Calu3 (cell line): Measurements from ENCODE around the gene MRPL16. TPM values are rescaled to one million over a fixed set of nuclear protein-coding genes. Genes with fewer than 3 reads are reported as not detected.
A peak's percentile ranks its signal among the peaks of the same experiment; 100 is the strongest.

Source experiments
- BruUV-seq: library from RNA; stranded (reverse); fragments of 400-500 nt; replicated peaks from 2 replicates; lab custom pipeline; 2021; lab: Mats Ljungman, UMichigan
- CTCF ChIA-PET: fragments of 300-600 bp; sonication (Branson Sonifier 250); formaldehyde crosslinking; loops from one replicate; lab custom pipeline; 2022; ENCODE audit warnings: antibody characterized with exemption; lab: Charles Lee
- DNase-seq: peaks from one replicate; pipeline ENCODE4 v3.0.0; 2022
- H3K27ac Mint-ChIP-seq: one replicate; pipeline ENCODE4 v1.8.0; 2022; ENCODE audit warnings: mixed read lengths; ENCODE audit not compliant: unreplicated experiment
- H3K27me3 Mint-ChIP-seq: one replicate; pipeline ENCODE4 v1.8.0; 2022; ENCODE audit warnings: mixed read lengths; ENCODE audit not compliant: unreplicated experiment
- H3K36me3 Mint-ChIP-seq: one replicate; pipeline ENCODE4 v1.8.0; 2022; ENCODE audit warnings: mild to moderate bottlenecking, moderate library complexity, mixed read lengths; ENCODE audit not compliant: insufficient read depth, unreplicated experiment
- H3K4me1 Mint-ChIP-seq: one replicate; pipeline ENCODE4 v1.8.0; 2022; ENCODE audit warnings: mild to moderate bottlenecking, low read depth, mixed read lengths; ENCODE audit not compliant: unreplicated experiment
- H3K4me3 Mint-ChIP-seq: one replicate; pipeline ENCODE4 v1.8.0; 2022; ENCODE audit warnings: mild to moderate bottlenecking, low read depth, moderate library complexity, mixed read lengths; ENCODE audit not compliant: unreplicated experiment
- H3K9me3 Mint-ChIP-seq: one replicate; pipeline ENCODE4 v1.8.0; 2022; ENCODE audit warnings: low read depth, mixed read lengths; ENCODE audit not compliant: unreplicated experiment
- intact Hi-C: fragments of 100-400 bp; cut with micrococcal nuclease; formaldehyde crosslinking; loops from one replicate; pipeline ENCODE4 v1.10.0; 2022; ENCODE audit not compliant: unreplicated experiment
- total RNA-seq: library from RNA; stranded (reverse); gene quantifications from 2 replicates; pipeline ENCODE4 v1.2.3, GENCODE V29; 2022
- TF ChIP-seq, protein P1 (sequence below): fragments of 200-600 bp; IDR thresholded peaks from one replicate; pipeline ENCODE4 v1.8.0; 2022; ENCODE audit warnings: antibody characterized with exemption; ENCODE audit not compliant: unreplicated experiment

Gene MRPL16
- total RNA-seq, 1 experiment from 2014 or later = 49.8 TPM

DNA sequence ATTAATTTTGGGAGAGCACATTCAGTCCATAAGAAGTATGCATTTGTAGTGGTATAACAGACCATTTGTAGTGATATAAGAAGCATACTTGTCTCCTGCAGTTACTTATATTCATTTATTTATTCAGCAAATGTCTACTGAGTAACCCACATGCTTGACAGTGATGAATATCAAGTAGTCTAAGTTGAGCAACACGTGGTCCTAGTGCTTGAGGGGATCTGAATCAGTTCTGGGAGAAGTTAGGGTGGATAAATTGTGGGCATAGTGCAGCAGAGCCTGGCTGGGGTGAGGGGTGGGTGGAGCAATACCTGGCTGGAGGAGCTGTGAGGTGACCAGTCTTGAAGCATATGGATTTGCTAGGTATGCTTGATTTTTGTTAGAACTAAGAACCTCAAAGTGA lies 31.1 kb downstream of the MRPL16 start:
- CTCF ChIA-PET = no interaction called here
- intact Hi-C loops = no loop called here
- no peak overlapping the region for H3K4me3 Mint-ChIP-seq
- no peak for DNase-seq
- H3K4me1 Mint-ChIP-seq = peaks cover 60% of the 10 kb centered on the region
- H3K27ac Mint-ChIP-seq = no peak overlapping the region
- peaks cover 4% of the 10 kb centered on the region for H3K9me3 Mint-ChIP-seq
- TF ChIP-seq, protein P1, sequence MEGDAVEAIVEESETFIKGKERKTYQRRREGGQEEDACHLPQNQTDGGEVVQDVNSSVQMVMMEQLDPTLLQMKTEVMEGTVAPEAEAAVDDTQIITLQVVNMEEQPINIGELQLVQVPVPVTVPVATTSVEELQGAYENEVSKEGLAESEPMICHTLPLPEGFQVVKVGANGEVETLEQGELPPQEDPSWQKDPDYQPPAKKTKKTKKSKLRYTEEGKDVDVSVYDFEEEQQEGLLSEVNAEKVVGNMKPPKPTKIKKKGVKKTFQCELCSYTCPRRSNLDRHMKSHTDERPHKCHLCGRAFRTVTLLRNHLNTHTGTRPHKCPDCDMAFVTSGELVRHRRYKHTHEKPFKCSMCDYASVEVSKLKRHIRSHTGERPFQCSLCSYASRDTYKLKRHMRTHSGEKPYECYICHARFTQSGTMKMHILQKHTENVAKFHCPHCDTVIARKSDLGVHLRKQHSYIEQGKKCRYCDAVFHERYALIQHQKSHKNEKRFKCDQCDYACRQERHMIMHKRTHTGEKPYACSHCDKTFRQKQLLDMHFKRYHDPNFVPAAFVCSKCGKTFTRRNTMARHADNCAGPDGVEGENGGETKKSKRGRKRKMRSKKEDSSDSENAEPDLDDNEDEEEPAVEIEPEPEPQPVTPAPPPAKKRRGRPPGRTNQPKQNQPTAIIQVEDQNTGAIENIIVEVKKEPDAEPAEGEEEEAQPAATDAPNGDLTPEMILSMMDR = no peak
- BruUV-seq = no TSS peak
- H3K36me3 Mint-ChIP-seq = peaks cover 58% of the 10 kb centered on the region
- no peaks in the 10 kb centered on the region for H3K27me3 Mint-ChIP-seq

DNA sequence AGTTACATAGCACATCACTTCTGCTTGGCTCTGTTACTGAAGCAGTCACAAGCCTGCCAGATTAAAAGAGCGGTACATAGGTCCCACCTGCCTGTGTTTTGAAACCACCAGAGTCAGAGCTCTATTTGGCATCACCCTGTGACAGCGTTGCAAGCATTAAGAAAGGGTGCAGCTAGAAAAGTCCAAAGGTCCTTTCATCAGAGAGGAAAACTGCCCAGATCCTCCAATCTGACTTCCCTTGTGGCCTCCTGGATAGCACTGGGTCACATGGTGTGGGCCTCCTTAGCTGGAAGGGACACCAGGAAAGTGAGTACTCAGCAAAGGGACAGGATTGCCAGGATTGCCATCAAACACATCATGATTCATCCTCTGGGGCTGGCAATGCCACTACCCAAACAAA lies 32.5 kb downstream of the MRPL16 start:
- BruUV-seq = no TSS peak
- intact Hi-C loops = no loop called here
- Mint-ChIP-seq H3K9me3 (no peaks in the 10 kb centered on the region), H3K4me1 (peaks cover 54% of the 10 kb centered on the region), H3K27ac (no peak overlapping the region), H3K27me3 (no peaks in the 10 kb centered on the region), H3K4me3 (peak overlapping the region; percentile 4), H3K36me3 (peaks cover 54% of the 10 kb centered on the region)
- CTCF ChIA-PET = interaction anchor here (0.6 to 3.1 kb wide), 7 partner anchors 9 to 477 kb away, joined by 3 to 12 read pairs (median 4); partner anchors contain the start of gene STX3
- peak; percentile 49 for DNase-seq
- TF ChIP-seq, protein P1 = no peak

DNA sequence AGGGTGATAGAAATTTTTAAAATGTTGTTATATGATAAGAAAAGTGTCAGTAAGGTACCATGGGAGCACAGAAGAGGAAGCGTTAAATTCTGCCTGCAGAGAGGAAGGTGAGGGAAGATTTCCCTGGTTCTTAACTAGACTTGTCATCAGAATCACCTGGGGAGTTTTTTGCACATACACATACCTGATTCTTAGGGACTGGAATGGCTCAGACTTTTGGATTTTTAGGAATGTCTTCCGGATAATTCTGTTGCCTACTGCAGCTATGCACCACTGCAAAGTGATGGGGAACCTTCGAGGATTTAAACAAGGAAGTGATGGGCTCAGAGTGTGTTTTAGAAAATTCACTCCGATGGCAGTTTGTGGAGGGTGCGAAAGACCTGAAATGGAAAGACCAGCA lies 33.5 kb downstream of the MRPL16 start:
- TF ChIP-seq, protein P1 = no peak
- Mint-ChIP-seq H3K27me3 (no peaks in the 10 kb centered on the region), H3K36me3 (peaks cover 57% of the 10 kb centered on the region), H3K4me1 (peaks cover 54% of the 10 kb centered on the region), H3K27ac (peak overlapping the region; percentile 71), H3K4me3 (peak overlapping the region; percentile 50), H3K9me3 (no peaks in the 10 kb centered on the region)
- CTCF ChIA-PET = interaction anchor here (0.5 to 3.1 kb wide), 4 partner anchors 10 to 151 kb away, joined by 3 to 12 read pairs (median 6); partner anchors contain the start of gene STX3
- intact Hi-C loops = loop anchor here (2.0 kb wide), 1 partner anchor 20 kb away; no protein-coding TSS in a partner anchor
- DNase-seq = no peak
- no TSS peak for BruUV-seq

DNA sequence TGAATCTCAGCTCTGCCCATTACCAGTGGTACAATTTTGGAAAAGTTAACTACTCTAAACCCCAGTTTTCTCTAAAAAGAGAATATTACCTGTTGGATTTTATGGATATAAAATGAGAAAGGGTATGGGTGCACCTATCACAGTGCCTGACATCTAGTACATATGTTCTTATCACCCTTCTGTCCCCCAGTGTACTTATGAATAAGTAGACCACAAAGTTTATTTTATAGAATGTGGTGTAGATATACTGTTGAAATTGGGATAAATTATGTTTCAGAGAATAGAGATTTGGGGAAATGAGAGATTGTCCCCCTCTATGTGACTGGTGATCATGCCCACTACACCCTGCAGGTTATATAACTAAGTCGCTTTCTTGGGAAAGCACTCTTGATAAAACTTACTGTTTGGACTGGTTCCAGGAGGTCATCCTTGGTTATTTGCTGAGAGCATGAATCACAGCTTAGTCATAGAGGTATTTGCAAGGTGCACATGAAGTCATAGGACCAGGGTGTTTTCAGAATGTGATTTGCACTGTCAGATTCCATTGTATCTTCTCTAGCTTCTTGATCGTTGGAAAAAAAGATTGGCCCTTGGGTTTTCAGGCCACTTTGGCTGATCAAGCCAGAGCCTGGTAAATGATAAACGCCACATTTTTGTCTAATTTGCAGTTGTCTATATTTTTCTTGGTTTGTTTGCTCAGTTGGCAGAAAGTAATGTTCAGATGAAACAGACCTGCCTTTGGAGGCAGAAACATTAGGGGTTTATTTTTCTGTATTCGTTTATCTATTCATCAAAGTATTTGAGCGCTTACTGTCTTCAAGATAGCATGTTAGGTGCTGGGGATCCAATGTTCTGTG lies 34.1 kb downstream of the MRPL16 start:
- H3K4me3 Mint-ChIP-seq = peak overlapping the region; percentile 50
- H3K9me3 Mint-ChIP-seq = no peaks in the 10 kb centered on the region
- peak overlapping the region; percentile 71 for H3K27ac Mint-ChIP-seq
- intact Hi-C loops = loop anchor here (2.0 kb wide), 1 partner anchor 20 kb away; no protein-coding TSS in a partner anchor
- peak; percentile 58 for DNase-seq
- TF ChIP-seq, protein P1 = no peak
- BruUV-seq = no TSS peak
- no peaks in the 10 kb centered on the region for H3K27me3 Mint-ChIP-seq
- peaks cover 54% of the 10 kb centered on the region for H3K4me1 Mint-ChIP-seq
- peaks cover 53% of the 10 kb centered on the region for H3K36me3 Mint-ChIP-seq
- CTCF ChIA-PET = interaction anchor here (1.1 to 3.1 kb wide), 5 partner anchors 10 to 26 kb away, joined by 4 to 12 read pairs (median 6); partner anchors contain the start of gene STX3
